NCI-H2029 treated with DMSO at 0.1 percent for 48 hours (cell line): ENCODE measurements around the gene TTC33.

ENCODE experiments used
- DNase-seq: peaks from one replicate; lab custom pipeline; 2025; lab: John Stamatoyannopoulos, UW

Gene TTC33

DNA sequence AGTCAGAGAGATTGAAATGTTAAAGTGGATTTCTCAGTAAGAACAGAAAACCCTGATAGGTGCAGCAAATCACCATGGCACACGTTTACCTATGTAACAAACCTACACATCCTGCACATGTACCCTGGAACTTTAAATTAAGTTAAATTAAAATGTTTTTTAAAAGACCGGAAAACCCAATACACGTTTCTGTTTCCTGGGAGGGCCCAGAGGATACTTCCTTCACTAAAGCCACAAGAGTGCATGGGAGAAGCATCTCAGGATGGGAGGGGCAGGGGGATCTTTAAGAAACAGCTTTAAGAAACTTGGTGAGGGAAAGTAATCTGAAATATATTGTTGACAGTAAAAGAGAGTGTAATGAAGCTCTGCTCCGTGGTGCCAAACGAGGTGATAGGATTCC lies 240.8 kb downstream of the TTC33 start:
- DNase-seq: no peak

DNA sequence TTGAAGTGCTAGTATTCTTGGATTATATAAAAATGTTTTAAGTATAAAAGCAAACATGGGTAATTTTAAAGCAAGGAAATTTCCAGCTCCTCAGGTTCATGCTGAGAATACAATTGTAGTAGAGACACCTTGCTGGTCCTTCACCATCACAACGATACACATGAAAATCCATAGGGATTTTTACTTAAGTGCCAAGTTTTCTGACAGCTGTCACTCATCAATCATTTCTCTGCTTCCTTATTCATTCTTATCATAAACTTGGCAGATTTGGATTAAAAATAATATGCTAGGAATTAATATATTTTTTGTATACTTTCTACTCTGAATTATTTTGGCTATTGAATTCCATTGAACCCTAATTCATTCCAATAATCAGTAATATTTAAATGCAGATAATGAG lies 244.0 kb downstream of the TTC33 start:
- no peak for DNase-seq

DNA sequence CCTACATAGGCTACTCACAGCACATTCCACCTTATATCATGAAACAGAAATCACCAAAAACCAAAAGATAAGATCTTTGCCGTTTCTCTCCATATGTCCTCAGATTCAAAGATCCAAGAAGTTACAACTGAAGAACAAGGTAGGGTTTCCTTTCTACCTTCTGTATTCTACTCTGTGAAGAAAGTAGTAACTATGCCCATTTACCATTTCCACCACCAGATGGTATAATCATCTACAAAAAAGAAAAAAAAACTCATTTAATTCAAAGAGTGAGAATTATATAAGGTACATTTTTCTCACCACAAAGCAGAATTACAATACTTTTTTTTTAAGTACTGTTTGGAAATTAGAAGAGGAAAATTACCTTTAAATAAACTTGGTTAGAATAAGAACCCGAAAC lies 248.7 kb downstream of the TTC33 start:
- no peak for DNase-seq

- no peak for DNase-seq
Measured at GRCh38 chr5:40505031-40505430, 250.7 kb downstream of the TTC33 start.

DNA sequence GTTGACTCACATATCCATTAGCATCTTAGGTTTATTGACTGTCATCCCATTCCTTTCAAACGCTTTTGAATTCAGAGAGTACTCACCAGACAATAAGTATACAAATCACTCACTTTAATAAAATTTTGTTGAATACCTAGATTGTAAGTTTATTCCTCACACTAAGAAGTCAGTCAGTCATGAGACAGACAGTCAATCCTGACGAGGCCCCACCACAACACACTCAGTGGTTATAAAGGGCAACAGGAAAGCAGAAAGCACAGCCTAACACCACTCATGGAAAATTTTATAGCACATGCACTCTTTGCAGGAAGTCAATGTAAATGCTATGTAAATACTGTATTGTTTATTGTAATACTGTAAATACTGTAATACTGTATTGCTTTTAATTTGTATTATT lies 252.3 kb downstream of the TTC33 start:
- no peak for DNase-seq

DNA sequence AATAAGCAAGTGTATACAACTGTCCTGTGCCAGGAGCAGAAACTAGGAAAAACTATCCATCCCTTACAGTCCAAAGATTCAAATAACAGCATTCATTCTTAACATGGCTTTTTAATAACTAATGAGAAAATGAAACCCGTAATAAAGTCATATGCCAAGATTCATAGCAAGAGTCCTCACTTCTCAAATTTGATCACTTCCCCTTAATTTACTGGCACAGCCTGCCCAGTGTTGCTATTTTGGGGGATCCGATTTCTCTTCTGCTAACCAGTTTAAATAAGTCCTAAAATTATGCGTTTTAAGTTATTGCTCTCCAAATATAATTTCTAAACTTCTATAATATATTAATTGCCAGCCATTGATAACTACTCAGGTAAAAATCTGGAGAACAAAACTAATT lies 253.0 kb downstream of the TTC33 start:
- no peak for DNase-seq

DNA sequence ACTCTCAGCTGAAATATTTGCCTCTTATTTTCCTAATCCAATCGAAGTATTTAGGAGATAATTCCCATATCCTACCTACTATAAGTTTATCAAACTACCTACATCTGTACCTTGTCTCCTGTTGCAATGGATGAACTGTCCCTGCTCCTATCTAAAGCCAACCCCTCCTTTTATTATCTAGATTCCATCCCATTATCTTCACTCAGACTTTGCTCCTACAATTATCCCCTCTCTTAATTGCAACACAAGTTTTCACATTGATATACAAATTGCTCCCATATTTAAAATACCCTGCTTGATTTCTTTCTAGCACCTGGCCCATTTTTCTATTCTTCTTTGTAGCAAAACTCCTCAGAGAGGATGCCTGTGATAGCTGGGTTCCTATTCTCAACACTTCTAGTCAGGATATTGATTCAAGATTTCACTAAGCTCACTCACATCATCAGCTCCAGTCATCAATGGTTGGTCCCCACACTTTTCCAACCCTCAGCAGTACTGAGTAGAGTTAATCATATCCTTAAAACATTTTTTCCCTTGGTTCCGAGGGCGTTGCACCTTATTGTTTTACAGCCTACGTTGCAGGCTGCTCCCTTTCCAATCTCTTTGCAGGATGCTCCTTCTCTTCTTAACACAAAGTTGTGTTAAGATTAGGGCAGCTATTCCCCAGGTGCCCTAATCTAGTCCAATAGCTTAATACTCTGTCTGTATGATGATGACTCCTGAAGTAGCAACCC lies 253.9 kb downstream of the TTC33 start:
- no peak for DNase-seq

DNA sequence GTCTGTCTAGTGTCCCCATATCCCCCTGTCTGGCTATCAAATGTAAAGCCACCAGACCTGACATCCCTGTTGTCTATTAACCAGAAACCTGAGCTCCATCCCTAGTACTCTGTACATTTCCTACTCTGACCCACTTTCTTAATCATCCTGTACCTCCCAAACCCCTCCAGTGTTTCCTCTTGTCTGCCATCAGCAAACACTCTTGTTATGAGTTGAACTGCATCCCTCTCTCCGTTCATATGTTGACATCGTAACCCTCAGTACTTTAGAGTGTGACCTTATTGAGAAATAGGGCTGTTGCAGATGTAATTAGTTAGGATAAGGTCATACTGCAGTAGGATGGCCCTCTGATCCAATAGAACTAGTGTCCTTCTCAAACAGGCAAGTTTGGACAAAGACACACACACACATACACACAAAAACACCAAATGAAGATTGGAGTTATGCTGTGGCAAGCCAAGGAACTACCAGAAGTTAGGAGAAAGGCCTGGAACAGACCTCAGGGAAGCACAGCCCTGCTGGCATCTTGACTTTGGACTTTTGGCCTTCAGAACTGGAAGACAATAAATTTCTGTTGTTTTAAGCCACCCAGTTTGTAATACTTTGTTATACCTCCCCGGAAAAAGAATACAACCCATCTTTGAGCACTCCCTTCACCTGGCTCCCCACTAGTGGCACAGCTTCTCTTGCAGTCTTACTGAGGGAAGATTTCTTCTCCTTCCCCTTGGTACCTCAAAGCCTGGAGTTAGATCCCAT lies 256.1 kb downstream of the TTC33 start:
- no peak for DNase-seq

GRCh38 chr5:40499007-40499406 lies 256.8 kb downstream of the TTC33 start:
- no peak for DNase-seq

GRCh38 chr5:40497573-40497972 lies 258.2 kb downstream of the TTC33 start:
- no peak for DNase-seq

GRCh38 chr5:40495237-40495635 lies 260.5 kb downstream of the TTC33 start:
- DNase-seq: no peak

DNA sequence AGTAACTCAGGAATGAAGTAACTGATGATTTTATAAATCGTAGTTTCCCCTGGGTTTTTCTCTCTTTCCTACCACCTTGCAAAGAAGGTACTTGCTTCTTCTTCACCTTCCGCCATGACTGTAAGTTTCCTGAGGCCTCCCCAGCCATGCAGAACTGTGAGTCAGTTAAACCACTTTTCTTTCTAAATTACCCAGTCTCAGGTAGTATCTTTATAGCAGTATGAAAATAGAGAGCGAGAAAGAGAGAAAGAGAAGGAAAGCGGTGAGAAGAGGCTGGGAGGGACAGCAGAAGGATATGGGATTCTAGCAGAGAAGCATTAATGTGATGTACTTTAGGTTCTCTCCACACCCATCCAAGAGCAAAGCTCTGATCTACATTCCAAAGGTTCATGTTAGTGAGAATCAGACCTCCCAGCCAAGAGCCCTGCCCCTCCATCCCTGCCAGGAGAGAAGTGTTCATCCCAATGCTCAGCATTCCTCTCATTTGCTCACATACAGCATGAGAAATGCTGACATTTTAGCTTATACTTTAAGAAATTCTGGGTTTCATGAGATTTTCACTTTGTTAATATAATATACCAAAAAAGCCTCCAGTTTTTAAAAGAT lies 261.0 kb downstream of the TTC33 start:
- DNase-seq: no peak

GRCh38 chr5:40492056-40492455 lies 263.7 kb downstream of the TTC33 start:
- no peak for DNase-seq

DNA sequence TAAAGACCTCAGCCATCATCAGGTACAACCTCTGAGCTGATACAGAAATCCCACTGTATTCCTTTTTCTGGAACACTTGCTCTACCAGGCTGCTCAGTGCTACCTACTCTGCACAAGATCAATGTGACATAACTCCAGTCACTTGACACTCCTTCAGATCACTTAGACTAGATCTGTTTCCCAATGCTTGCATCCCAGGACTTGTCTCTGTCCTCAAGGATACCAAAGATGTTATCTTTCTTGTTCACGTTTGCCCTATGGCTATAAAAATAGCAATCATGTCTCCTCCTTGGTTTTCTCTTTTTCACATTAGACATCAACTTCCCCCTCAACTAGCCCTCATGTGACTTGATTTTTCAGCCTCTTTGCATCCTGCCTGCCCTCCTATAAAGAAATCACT lies 264.1 kb downstream of the TTC33 start:
- DNase-seq: no peak

DNA sequence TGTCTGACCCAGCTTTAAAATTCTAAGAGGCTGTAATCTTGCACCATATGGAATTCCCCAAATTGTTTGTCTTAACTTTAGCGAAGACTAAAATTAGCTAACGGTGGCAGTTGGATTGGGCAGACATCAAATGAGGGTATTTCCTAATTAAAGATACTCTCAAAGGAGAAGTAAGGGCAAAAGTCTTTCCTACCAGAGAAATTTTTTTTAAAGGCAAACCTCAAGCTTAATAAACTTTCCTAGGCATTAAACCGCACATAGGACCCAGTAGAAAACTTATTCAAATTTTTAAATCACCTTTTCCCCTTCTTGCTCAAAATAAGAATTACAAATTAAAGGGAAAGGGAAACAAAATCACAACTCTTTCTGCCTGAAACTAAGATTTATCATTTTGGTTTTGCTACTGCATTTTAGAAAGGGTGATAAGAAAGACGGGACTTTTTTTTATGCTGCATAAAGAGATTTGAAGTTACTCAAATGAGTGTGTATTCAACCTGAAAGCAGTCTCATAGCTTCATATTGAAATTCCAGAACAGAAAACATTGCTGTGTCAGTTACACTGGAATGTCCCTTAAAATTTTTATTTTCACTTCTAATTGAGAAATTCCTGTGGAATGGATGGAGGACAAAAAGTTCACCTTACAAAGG lies 265.2 kb downstream of the TTC33 start:
- no peak for DNase-seq

DNA sequence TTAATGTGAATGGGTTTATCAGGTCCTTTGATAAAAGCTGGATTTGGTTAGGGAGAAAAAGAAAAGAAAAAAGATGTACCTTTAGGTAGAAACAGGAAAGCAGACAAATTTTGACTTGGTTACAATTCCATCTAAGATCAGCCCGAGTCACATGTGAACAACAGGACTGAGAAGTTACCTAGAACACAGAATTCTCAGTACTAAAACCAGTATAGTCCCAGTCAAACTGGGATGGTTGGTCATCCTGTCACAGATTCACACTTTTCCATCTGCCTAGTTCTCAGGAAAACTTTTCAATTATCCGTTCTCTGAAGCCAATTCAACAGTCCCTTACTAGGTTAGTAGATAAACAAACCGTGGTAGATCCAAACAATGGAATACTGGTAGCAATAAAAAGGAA lies 266.3 kb downstream of the TTC33 start:
- DNase-seq: no peak

- no peak for DNase-seq
Measured at GRCh38 chr5:40486437-40487275, 269.1 kb downstream of the TTC33 start.

- no peak for DNase-seq
Measured at GRCh38 chr5:40485021-40485998, 270.5 kb downstream of the TTC33 start.

GRCh38 chr5:40484495-40484894 lies 271.3 kb downstream of the TTC33 start:
- DNase-seq: no peak

DNA sequence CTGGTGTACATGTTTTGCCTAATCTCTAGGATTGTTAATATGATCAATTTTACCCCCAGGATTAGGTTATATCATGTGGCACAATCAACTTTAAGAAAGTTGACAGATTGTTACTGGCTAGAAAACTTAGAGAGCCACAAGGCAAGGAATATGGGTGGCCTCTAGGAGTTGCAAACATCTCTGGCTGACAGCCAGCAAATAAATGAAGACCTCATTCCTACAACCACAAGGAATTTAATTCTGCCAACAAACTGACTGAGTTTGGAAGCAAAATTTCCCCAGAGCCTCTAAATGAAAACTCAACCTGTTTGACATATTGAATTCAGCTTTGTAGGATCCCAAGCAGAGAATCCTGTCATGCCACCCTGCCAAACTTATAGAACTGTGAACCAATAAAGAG lies 272.4 kb downstream of the TTC33 start:
- DNase-seq: no peak

DNA sequence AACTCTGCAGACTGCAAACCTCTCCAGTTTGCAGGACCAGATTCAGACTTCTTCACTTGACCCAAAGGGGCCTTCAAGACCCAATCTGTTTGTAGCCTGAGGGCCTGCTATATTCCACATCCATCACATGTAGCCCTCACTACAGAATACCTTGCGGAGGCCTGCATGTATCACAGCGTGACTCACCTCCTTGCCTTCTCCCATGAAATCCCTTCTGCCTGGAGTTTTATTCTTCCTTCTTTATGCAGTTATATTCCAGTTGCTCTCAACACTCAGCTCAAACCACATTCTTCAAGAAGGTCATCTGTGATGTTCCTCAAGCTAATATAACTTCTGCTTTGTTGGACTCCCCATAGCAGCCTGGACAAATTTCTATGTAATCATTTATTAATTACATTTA lies 274.5 kb downstream of the TTC33 start:
- DNase-seq: no peak
